Coronary artery (tissue), 2 donors: ENCODE results near the gene IMMP2L.

Experiments used
- DNase-seq: peaks from one replicate; pipeline ENCODE4 v3.0.0-alpha.2; 2017; ENCODE audit warnings: low spot score
- H3K27ac ChIP-seq, 2 donors: fragments of 200-600 bp; sonication (generic); one replicate each; pipeline ENCODE4 v1.5.1; 2016 to 2019
- H3K4me3 ChIP-seq: fragments of 200-600 bp; sonication (generic); 2 replicates; pipeline ENCODE4 v1.5.1; 2016; ENCODE audit warnings: mild to moderate bottlenecking, moderate library complexity
- TF ChIP-seq, protein P1 (sequence below): fragments of 200-600 bp; sonication (generic); IDR thresholded peaks from one replicate; pipeline ENCODE4 v1.5.1; 2019; ENCODE audit warnings: antibody characterized with exemption

The IMMP2L gene

DNA sequence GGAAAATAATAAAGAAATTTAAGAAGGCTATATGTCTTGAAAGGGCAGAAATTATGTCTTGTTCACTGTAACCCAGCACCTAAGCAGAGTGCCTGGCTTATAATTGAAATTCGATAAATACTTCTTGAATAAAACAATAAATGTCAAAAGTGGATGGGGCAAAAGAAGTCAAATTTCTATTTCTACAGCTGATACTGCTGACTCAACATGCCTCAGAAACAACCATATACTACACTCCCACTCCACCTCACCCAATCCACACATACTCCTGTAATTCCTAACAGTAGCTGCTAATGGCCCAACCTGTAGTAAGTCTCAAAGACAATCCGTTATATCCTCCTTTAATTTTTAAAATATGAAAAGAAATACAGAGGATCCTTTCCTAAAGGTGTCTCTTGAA, 519.5 kb downstream of the IMMP2L start:
- no peak overlapping the region for H3K4me3 ChIP-seq
- TF ChIP-seq, protein P1, sequence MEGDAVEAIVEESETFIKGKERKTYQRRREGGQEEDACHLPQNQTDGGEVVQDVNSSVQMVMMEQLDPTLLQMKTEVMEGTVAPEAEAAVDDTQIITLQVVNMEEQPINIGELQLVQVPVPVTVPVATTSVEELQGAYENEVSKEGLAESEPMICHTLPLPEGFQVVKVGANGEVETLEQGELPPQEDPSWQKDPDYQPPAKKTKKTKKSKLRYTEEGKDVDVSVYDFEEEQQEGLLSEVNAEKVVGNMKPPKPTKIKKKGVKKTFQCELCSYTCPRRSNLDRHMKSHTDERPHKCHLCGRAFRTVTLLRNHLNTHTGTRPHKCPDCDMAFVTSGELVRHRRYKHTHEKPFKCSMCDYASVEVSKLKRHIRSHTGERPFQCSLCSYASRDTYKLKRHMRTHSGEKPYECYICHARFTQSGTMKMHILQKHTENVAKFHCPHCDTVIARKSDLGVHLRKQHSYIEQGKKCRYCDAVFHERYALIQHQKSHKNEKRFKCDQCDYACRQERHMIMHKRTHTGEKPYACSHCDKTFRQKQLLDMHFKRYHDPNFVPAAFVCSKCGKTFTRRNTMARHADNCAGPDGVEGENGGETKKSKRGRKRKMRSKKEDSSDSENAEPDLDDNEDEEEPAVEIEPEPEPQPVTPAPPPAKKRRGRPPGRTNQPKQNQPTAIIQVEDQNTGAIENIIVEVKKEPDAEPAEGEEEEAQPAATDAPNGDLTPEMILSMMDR: no peak
- no peak overlapping the region for H3K27ac ChIP-seq
- no peak for DNase-seq

DNA sequence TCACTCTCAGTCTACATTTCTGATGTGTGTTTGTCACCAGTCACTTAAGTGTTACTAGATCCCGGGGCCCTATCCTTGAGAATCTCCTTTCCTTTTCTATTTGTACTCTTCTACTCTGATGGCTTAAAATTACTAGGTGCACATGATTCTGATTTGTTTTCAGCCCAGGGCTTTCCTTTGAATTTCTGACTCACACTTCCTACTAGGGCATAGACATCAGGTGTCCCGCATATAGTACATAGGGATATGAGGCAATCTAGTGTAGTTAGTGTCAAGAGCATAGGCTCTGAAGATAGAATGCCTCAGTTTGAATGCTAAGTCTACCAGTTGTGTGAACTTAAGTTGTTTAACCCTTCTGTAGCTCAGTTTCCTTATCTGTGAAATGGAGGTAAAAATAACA, 520.7 kb downstream of the IMMP2L start:
- TF ChIP-seq, protein P1: no peak
- DNase-seq: no peak
- Histone ChIP-seq H3K27ac (no peak overlapping the region), H3K4me3 (no peak overlapping the region)

DNA sequence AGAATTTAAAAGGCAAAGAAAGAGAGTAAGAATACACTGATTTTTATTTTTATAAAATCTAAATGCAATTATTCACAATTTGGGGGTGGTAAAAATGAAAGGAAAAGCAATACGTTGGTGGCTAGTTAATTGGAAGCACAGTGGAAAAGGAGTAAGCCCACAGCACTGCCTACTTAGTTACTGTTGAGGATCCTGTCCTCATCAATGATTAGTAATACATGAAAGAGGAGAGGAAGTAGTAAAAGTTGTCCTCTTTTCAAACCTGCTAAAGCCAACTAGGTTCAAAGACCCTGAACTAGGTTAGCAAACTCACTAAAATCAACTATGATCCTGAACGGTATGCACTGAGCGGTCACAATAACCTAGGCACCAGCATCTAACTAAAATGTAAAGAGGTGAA, 524.1 kb downstream of the IMMP2L start:
- TF ChIP-seq, protein P1: no peak
- DNase-seq: no peak
- Histone ChIP-seq H3K4me3 (no peak overlapping the region), H3K27ac (no peak overlapping the region)

DNA sequence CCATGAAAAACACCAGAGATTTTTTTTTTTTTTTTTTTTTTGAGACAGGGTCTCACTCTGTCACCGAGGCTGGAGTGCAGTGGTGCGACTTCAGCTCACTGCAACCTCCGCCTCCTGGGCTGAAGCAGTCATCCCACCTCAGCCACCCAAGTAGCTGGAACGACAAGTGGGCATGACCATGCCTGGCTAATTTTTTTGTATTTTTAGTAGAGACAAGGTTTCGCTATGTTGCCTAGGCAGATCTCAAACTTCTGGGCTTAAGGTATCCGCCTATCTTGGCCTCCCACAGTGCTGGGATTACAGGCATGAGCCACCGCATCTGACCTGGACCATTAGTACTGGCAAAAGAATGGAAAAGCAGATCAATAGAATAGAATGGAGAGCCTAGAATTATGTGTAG, 530.4 kb downstream of the IMMP2L start:
- no peak overlapping the region for H3K4me3 ChIP-seq
- DNase-seq: no peak
- no peak overlapping the region for H3K27ac ChIP-seq
- TF ChIP-seq, protein P1: no peak

DNA sequence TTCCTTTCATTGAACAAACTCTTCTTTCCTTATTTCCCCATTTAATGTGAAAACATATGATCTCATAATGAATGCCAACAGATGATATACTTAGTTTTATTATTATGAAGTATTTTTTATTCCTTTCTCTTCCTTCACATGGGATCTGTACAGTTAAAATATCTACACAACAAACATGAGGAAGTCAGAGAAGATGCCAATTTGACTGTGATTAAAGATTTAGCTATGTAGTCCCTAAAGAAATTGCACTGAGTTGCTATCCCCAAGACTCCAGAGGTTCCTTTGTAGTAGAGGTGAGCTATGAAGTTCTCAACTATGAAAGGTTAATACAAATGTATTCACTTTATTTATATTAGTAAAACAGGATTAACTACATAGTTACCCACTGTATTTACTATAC, 532.0 kb downstream of the IMMP2L start:
- DNase-seq: no peak
- TF ChIP-seq, protein P1: no peak
- Histone ChIP-seq H3K27ac (no peak overlapping the region), H3K4me3 (no peak overlapping the region)

DNA sequence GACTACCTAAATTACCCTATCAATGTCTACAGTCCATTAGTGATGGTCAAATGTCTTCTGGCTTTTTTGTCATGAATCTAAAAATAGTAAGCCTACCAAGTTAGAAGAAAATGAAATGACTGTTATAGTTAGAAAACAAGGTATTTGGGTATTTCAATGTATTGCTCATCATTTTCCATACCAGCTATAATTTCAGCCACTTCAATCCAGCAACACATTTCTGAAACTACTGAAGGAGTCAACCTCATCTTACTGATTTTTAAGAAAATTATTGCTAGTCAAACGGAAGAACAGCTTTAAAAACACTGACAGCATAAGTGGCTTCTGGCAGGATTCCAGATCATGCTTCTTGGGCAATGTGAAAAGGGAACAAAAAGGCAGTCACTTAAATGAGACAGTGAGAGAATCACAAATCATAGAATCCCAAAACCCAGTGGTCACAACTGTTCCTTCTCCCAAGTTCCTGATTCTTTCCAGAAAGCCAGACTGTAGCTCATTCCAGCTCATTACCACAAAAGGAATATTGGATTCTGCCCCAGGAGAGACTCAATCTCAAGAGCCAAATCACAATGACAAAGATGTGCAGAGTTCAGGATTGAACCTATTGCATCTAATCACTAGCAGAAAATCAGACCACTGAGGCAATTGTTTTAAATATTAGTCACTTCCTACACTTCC, 532.6 kb downstream of the IMMP2L start:
- TF ChIP-seq, protein P1: no peak
- H3K27ac ChIP-seq: no peak overlapping the region
- DNase-seq: no peak
- H3K4me3 ChIP-seq: no peak overlapping the region

DNA sequence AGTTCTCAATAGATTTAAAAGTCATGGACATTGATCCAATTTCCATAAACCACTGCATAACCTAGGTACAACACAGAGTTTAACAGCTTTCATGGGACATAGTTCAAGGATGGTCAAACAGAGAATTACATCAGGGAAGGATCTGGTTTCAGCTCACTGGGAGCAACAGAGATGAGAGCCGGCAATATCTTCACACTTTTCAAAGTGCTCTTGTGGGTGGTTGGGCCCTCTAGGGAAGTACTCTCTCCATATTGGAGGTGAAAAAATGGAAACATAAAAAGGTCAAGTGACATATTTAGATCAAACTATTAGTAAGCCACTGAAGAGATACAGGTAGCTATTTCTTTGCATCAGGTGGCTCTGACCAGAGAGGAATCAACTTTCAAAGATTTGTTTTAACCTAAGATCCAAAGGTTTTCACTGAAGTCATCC, 533.1 kb downstream of the IMMP2L start:
- no peak overlapping the region for H3K27ac ChIP-seq
- TF ChIP-seq, protein P1: no peak
- DNase-seq: no peak
- no peak overlapping the region for H3K4me3 ChIP-seq
